Measurements from ENCODE around the gene DCST2. TPM values are rescaled to one million over a fixed set of nuclear protein-coding genes. Genes with fewer than 3 reads are reported as not detected.

The DCST2 gene
- total and polyA plus RNA-seq, 9 of the 15 experiments (the other 6 are each of a cell fraction or from before 2014, with no cell fraction given), result 0.09 to 0.49 (median 0.11) TPM; not detected in 3

DNA sequence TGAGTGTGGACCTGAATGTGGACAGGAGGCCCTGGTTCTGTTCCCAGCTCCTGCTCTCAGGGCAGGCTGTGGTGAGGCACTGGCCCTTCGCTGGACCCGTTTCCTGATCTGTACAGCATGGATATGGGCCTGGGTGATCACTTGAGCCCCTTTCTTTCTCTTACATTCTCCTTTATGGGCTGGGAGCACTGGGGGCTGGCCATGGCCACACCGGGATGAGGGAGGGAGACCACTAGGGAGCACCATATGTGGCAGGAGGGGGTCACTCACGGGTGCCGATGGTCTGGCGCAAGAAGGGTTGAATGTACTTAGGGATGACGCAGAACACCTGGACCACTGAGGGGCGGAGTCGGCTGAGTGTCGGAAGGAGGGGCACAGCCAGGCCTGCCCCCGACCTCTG is 2.7 kb downstream of the DCST2 start:
- Histone ChIP-seq H3K36me3 (ENCODE audit: control insufficient read depth, insufficient read depth, low read length) (no peaks in the 10 kb centered on the region), H3K27ac (ENCODE audit: extremely low read depth, low read depth, low read length) (no peak overlapping the region), H4K20me1 (replicated peaks; ENCODE audit: control insufficient read depth, insufficient read depth, low read length) (no peaks in the 10 kb centered on the region), H3K9me3 (replicated peaks; ENCODE audit: control insufficient read depth, insufficient read depth, low read depth, low read length) (no peaks in the 10 kb centered on the region), H3K4me1 (replicated peaks in 1 of 2; ENCODE audit: control insufficient read depth in 2 of 2, insufficient read depth in 2 of 2, low read length in 2 of 2) (peaks cover 5 to 23% of the 10 kb centered on the region in 2 experiments; a peak in 3 of 5 replicates), H3K27me3 (ENCODE audit: control insufficient read depth in 2 of 2, insufficient read depth in 2 of 2, low read length in 2 of 2) (peaks cover 0 to 18% of the 10 kb centered on the region in 2 experiments; a peak in 2 of 5 replicates), H2AFZ (ENCODE audit: low read depth, low read length) (no peak overlapping the region), H3K9ac (ENCODE audit: insufficient read depth in 1 of 2, low read depth in 2 of 2, low read length in 2 of 2) (no peak overlapping the region; a peak in 1 of 4 replicates), H3K79me2 (ENCODE audit: control insufficient read depth, insufficient read depth, low read length) (no peaks in the 10 kb centered on the region), H3K9me1 (ENCODE audit: control insufficient read depth, insufficient read depth, low read length) (no peaks in the 10 kb centered on the region), H3K4me3 (no peak overlapping the region), H3K4me2 (ENCODE audit: insufficient read depth, low read length) (no peak overlapping the region)
- WGBS (ENCODE audit: insufficient coverage, low coverage, missing lambda C conversion rate), result 31% methylated on average over 11 of the region's 11 CpGs
- FAIRE-seq (no peak), DNase-seq (ENCODE audit: extremely low read depth in 1 of 4, low spot score in 3 of 4) (no peak), ATAC-seq (no peak)
- ChIA-PET CTCF (ENCODE audit: low intra/inter-chr PET ratio) (no interaction called here), POLR2A (interaction anchor here (1.1 kb wide), 1 partner anchor 13 kb away, joined by 3 read pairs; no protein-coding TSS in a partner anchor)
- in situ Hi-C loops (cut with MboI) (no loop called here), intact Hi-C loops (cut with micrococcal nuclease) (no loop called here)
- no peak for TF ChIP-seq NCOA2 (IDR thresholded peaks at IDR 0.05; ENCODE audit: partially characterized antibody in 2 of 2)
- peak; percentile 86 for TF ChIP-seq ZNF263 (CRISPR knock-in tag; IDR thresholded peaks at IDR 0.05; ENCODE audit: borderline replicate concordance)
- TF ChIP-seq ZNF23 (CRISPR knock-in tag; IDR thresholded peaks at IDR 0.05), result no peak
- no TSS peak for BruUV-seq (replicated peaks)

DNA sequence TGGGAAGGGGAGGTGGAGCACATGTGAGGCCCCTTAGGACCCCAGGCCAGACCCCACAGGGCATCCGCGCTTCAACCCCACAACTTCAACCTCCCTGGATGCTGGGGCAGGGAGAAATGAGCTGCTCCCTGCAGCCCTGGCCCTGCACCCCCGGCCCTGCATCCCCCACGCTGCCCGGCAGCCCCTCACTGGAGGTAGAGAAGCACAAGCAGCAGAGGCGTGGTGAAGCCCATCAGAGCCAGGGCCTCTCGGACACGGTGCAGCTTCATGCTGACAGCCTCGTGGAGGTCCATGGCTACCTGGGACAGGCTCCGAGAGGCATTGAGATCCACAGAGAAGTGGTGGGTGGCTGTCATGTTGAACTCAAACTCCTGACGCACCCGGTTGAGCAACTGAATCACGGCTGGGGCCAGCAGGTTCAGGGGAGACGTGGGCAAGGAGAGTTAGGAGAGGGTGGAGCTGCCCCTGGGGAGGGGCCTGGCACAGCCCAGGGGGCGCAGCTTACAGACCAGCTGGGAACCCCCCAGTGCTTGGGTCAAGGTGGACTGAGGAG is 3.3 kb downstream of the DCST2 start:
- Histone ChIP-seq H3K4me1 (replicated peaks in 1 of 2; ENCODE audit: control insufficient read depth in 2 of 2, insufficient read depth in 2 of 2, low read length in 2 of 2) (peaks cover 5 to 23% of the 10 kb centered on the region in 2 experiments; a peak in 3 of 5 replicates), H3K9ac (ENCODE audit: insufficient read depth in 1 of 2, low read depth in 2 of 2, low read length in 2 of 2) (peak overlapping the region in 1 of 2 experiments; percentile 40; a peak in 2 of 4 replicates), H3K36me3 (ENCODE audit: control insufficient read depth, insufficient read depth, low read length) (no peaks in the 10 kb centered on the region), H3K9me3 (replicated peaks; ENCODE audit: control insufficient read depth, insufficient read depth, low read depth, low read length) (no peaks in the 10 kb centered on the region), H4K20me1 (replicated peaks; ENCODE audit: control insufficient read depth, insufficient read depth, low read length) (no peaks in the 10 kb centered on the region), H3K27ac (ENCODE audit: extremely low read depth, low read depth, low read length) (no peak overlapping the region), H3K27me3 (ENCODE audit: control insufficient read depth in 2 of 2, insufficient read depth in 2 of 2, low read length in 2 of 2) (peaks cover 0 to 18% of the 10 kb centered on the region in 2 experiments; a peak in 2 of 5 replicates), H3K79me2 (ENCODE audit: control insufficient read depth, insufficient read depth, low read length) (no peaks in the 10 kb centered on the region), H3K4me2 (ENCODE audit: insufficient read depth, low read length) (no peak overlapping the region), H2AFZ (ENCODE audit: low read depth, low read length) (no peak overlapping the region), H3K4me3 (no peak overlapping the region), H3K9me1 (ENCODE audit: control insufficient read depth, insufficient read depth, low read length) (no peaks in the 10 kb centered on the region)
- in situ Hi-C loops (cut with MboI), result no loop called here
- intact Hi-C loops (cut with micrococcal nuclease), result no loop called here
- FAIRE-seq, result no peak
- DNase-seq (ENCODE audit: extremely low read depth in 1 of 4, low spot score in 3 of 4), result no peak
- BruUV-seq (replicated peaks), result no TSS peak
- ChIA-PET POLR2A (interaction anchor here (0.6 to 1.2 kb wide), 3 partner anchors 13 to 44 kb away, joined by 3 read pairs; no protein-coding TSS in a partner anchor), CTCF (ENCODE audit: low intra/inter-chr PET ratio) (no interaction called here)
- no peak for ATAC-seq
- 41% methylated on average over 15 of the region's 15 CpGs for WGBS (ENCODE audit: insufficient coverage, low coverage, missing lambda C conversion rate)
- TF ChIP-seq, protein P1, sequence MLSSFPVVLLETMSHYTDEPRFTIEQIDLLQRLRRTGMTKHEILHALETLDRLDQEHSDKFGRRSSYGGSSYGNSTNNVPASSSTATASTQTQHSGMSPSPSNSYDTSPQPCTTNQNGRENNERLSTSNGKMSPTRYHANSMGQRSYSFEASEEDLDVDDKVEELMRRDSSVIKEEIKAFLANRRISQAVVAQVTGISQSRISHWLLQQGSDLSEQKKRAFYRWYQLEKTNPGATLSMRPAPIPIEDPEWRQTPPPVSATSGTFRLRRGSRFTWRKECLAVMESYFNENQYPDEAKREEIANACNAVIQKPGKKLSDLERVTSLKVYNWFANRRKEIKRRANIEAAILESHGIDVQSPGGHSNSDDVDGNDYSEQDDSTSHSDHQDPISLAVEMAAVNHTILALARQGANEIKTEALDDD (IDR thresholded peaks at IDR 0.05), result no peak
- TF ChIP-seq GATA2 (CRISPR knock-in tag; IDR thresholded peaks at IDR 0.05), result no peak
- TF ChIP-seq SIRT6 (IDR thresholded peaks at IDR 0.05; ENCODE audit: low read depth, low read length), result no peak
- TF ChIP-seq ZBED1 (IDR thresholded peaks at IDR 0.05), result no peak
- TF ChIP-seq ZNF197 (CRISPR knock-in tag; IDR thresholded peaks at IDR 0.05; ENCODE audit: low read depth), result no peak
- TF ChIP-seq TOE1 (IDR thresholded peaks at IDR 0.05; ENCODE audit: borderline replicate concordance), result no peak
- no peak for TF ChIP-seq TOE1 (CRISPR knock-in tag; IDR thresholded peaks at IDR 0.05; ENCODE audit: borderline replicate concordance, low read depth)
- no peak for TF ChIP-seq TCF7 (IDR thresholded peaks at IDR 0.05; ENCODE audit: borderline replicate concordance)
- TF ChIP-seq EP400 (IDR thresholded peaks at IDR 0.05), result no peak
- no peak for TF ChIP-seq ZNF239 (CRISPR knock-in tag; IDR thresholded peaks at IDR 0.05)
- TF ChIP-seq PHTF2 (CRISPR knock-in tag; IDR thresholded peaks at IDR 0.05), result no peak
- no peak for TF ChIP-seq PCBP1 (IDR thresholded peaks at IDR 0.05; ENCODE audit: low read depth, low read length, poor library complexity, severe bottlenecking)
- TF ChIP-seq ADNP (tag; IDR thresholded peaks at IDR 0.05), result no peak

Measured in K562 (cell line).